ENCODE data around the gene VPS29.

Gene VPS29

GRCh38 chr12:110538869-110539622 is 37.1 kb upstream of the VPS29 start:
- no peak overlapping the region for H3K4me3 ChIP-seq (replicated peaks; ENCODE audit: insufficient read depth, low read length)
- H3K27me3 ChIP-seq (ENCODE audit: insufficient read depth, poor library complexity, severe bottlenecking), result no peaks in the 10 kb centered on the region
- H3K27ac ChIP-seq (replicated peaks), result no peak overlapping the region
- DNase-seq (ENCODE audit: low read depth in 1 of 2, low spot score in 1 of 2), result no peak
- TF ChIP-seq REST (IDR thresholded peaks at IDR 0.05; ENCODE audit: insufficient replicate concordance, low read depth) (no peak), SPI1 (IDR thresholded peaks at IDR 0.05; ENCODE audit: borderline replicate concordance, low read depth) (no peak), CTCF (IDR thresholded peaks at IDR 0.05; ENCODE audit: insufficient read depth, low read length) (no peak), POLR2AphosphoS5 (IDR thresholded peaks at IDR 0.05; ENCODE audit: low read depth) (no peak), GABPA (IDR thresholded peaks at IDR 0.05; ENCODE audit: low read depth) (no peak)

- TF ChIP-seq POLR2AphosphoS5 (IDR thresholded peaks at IDR 0.05; ENCODE audit: low read depth) (no peak), GABPA (IDR thresholded peaks at IDR 0.05; ENCODE audit: low read depth) (no peak), SPI1 (IDR thresholded peaks at IDR 0.05; ENCODE audit: borderline replicate concordance, low read depth) (no peak), CTCF (IDR thresholded peaks at IDR 0.05; ENCODE audit: insufficient read depth, low read length) (no peak), REST (IDR thresholded peaks at IDR 0.05; ENCODE audit: insufficient replicate concordance, low read depth) (no peak)
- no peaks in the 10 kb centered on the region for H3K27me3 ChIP-seq (ENCODE audit: insufficient read depth, poor library complexity, severe bottlenecking)
- no peak overlapping the region for H3K4me3 ChIP-seq (replicated peaks; ENCODE audit: insufficient read depth, low read length)
- H3K27ac ChIP-seq (replicated peaks), result no peak overlapping the region
- DNase-seq (ENCODE audit: low read depth in 1 of 2, low spot score in 1 of 2), result no peak
These were observed 35.9 kb upstream of the VPS29 start for GRCh38 chr12:110537605-110538409.

GRCh38 chr12:110536834-110537604 is 35.1 kb upstream of the VPS29 start:
- TF ChIP-seq GABPA (IDR thresholded peaks at IDR 0.05; ENCODE audit: low read depth) (no peak), CTCF (IDR thresholded peaks at IDR 0.05; ENCODE audit: insufficient read depth, low read length) (no peak), POLR2AphosphoS5 (IDR thresholded peaks at IDR 0.05; ENCODE audit: low read depth) (no peak), REST (IDR thresholded peaks at IDR 0.05; ENCODE audit: insufficient replicate concordance, low read depth) (no peak), SPI1 (IDR thresholded peaks at IDR 0.05; ENCODE audit: borderline replicate concordance, low read depth) (no peak)
- H3K4me3 ChIP-seq (replicated peaks; ENCODE audit: insufficient read depth, low read length), result no peak overlapping the region
- no peak for DNase-seq (ENCODE audit: low read depth in 1 of 2, low spot score in 1 of 2)
- no peaks in the 10 kb centered on the region for H3K27me3 ChIP-seq (ENCODE audit: insufficient read depth, poor library complexity, severe bottlenecking)
- H3K27ac ChIP-seq (replicated peaks), result no peak overlapping the region
